Measurements from ENCODE around the gene TMEM132D. TPM values are rescaled to one million over a fixed set of nuclear protein-coding genes. Genes with fewer than 3 reads are reported as not detected.

Gene TMEM132D
- total and polyA plus RNA-seq, 2 of the 4 experiments (the other 2 are of a cell fraction): not detected

GRCh38 chr12:129404556-129404955 lies 499.3 kb downstream of the TMEM132D start:
- Histone ChIP-seq H3K4ac (ENCODE audit: low read depth, low read length) (no peak overlapping the region), H2BK20ac (ENCODE audit: low read depth, low read length) (no peak overlapping the region), H3K23ac (ENCODE audit: low read depth, low read length) (no peak overlapping the region), H2BK15ac (ENCODE audit: low read depth, low read length) (no peak overlapping the region), H3K4me1 (ENCODE audit: control insufficient read depth, insufficient read depth, low read length) (no peaks in the 10 kb centered on the region), H3K18ac (ENCODE audit: low read depth, low read length) (no peak overlapping the region), H2AK9ac (replicated peaks; ENCODE audit: low read depth, low read length, poor library complexity) (no peak overlapping the region), H3K56ac (ENCODE audit: extremely low read depth, insufficient read depth, low read length) (no peak overlapping the region), H4K91ac (ENCODE audit: insufficient read depth, low read depth, low read length) (no peak overlapping the region), H4K20me1 (ENCODE audit: insufficient read depth, low read length) (no peaks in the 10 kb centered on the region), H3K9me3 (ENCODE audit: control insufficient read depth, insufficient read depth, low read length) (peaks cover 26% of the 10 kb centered on the region), H2BK120ac (ENCODE audit: low read depth, low read length) (no peak overlapping the region), H4K5ac (ENCODE audit: low read depth, low read length) (no peak overlapping the region), H3K4me3 (ENCODE audit: insufficient read depth, low read depth, low read length) (no peak overlapping the region), H2BK5ac (ENCODE audit: low read depth, low read length, poor library complexity, severe bottlenecking) (no peak overlapping the region), H3K14ac (replicated peaks; ENCODE audit: low read depth, low read length) (no peak overlapping the region), H4K8ac (ENCODE audit: low read depth in 2 of 2, low read length in 2 of 2) (no peak overlapping the region), H2AK5ac (ENCODE audit: low read depth, low read length) (no peak overlapping the region), H3K27ac (ENCODE audit: insufficient read depth, low read length) (no peak overlapping the region), H3K36me3 (ENCODE audit: control insufficient read depth, insufficient read depth, low read length) (no peaks in the 10 kb centered on the region), H3K79me1 (ENCODE audit: low read depth in 1 of 2, low read length in 2 of 2) (no peaks in the 10 kb centered on the region), H3K9ac (ENCODE audit: low read depth, low read length) (no peak overlapping the region), H3K9me1 (ENCODE audit: insufficient read depth, low read length) (no peaks in the 10 kb centered on the region), H3K27me3 (ENCODE audit: control insufficient read depth, insufficient read depth, low read length) (no peaks in the 10 kb centered on the region), H3K4me2 (ENCODE audit: low read depth, low read length) (no peak overlapping the region), H2AFZ (replicated peaks; ENCODE audit: low read length, poor library complexity) (no peak overlapping the region)
- ATAC-seq (ENCODE audit: low read depth) (no peak), DNase-seq (no peak)
- BruUV-seq (replicated peaks): no TSS peak
- intact Hi-C loops (cut with micrococcal nuclease) (no loop called here), dilution Hi-C loops (cut with HindIII; ENCODE audit: low sequenced_read_pairs, unreplicated experiment) (no loop called here), in situ Hi-C loops (cut with MboI; ENCODE audit: low sequenced_read_pairs) (no loop called here)
- POLR2A ChIA-PET (ENCODE audit: unreplicated experiment): no interaction called here
- 20% methylated on average over 1 of the region's 4 CpGs; no CpG with 5 or more reads in 1 of the 2 experiments for WGBS, 2 experiments (ENCODE audit: extremely low coverage in 2 of 2, insufficient read length in 1 of 2)
- no peak for TF ChIP-seq CHD1 (IDR thresholded peaks at IDR 0.05; ENCODE audit: low read depth, low read length)
- TF ChIP-seq POLR2A (IDR thresholded peaks at IDR 0.05; ENCODE audit: low read depth, low read length): no peak
- no peak for TF ChIP-seq CEBPB (IDR thresholded peaks at IDR 0.05; ENCODE audit: low read depth, low read length)
- TF ChIP-seq SMC3 (IDR thresholded peaks at IDR 0.05; ENCODE audit: low read depth, low read length): no peak
- no peak for TF ChIP-seq RCOR1 (IDR thresholded peaks at IDR 0.05; ENCODE audit: insufficient replicate concordance, low read length)
- TF ChIP-seq CTCF (conservative IDR thresholded peaks at IDR 0.05; ENCODE audit: low read depth, low read length): no peak
- no peak for TF ChIP-seq USF2 (IDR thresholded peaks at IDR 0.05; ENCODE audit: low read depth, low read length)
- TF ChIP-seq RAD21 (IDR thresholded peaks at IDR 0.05; ENCODE audit: low read length): no peak
- no peak for TF ChIP-seq FOS (IDR thresholded peaks at IDR 0.05; ENCODE audit: low read depth, low read length)
- no peak for TF ChIP-seq MAFK (IDR thresholded peaks at IDR 0.05; ENCODE audit: low read depth, low read length)
- no peak for TF ChIP-seq MAZ (IDR thresholded peaks at IDR 0.05; ENCODE audit: borderline replicate concordance, low read depth, low read length)
- no peak for TF ChIP-seq NFE2L2 (IDR thresholded peaks at IDR 0.05; ENCODE audit: low read depth, low read length)
- no peak for TF ChIP-seq MXI1 (IDR thresholded peaks at IDR 0.05; ENCODE audit: borderline replicate concordance, low read depth, low read length)
- CTCF ChIA-PET: no interaction called here
